Measurements from ENCODE around the gene PCDHGA1. TPM values are rescaled to one million over a fixed set of nuclear protein-coding genes. Genes with fewer than 3 reads are reported as not detected.

PCDHGA1 gene
- total and polyA plus RNA-seq, 4 experiments from 2014 or later, result 0.58 to 0.78 TPM; not detected in 2

GRCh38 chr5:141420855-141421488 lies 90.7 kb downstream of the PCDHGA1 start, which contains the start of gene PCDHGA11:
PCDHGA11 (plus strand) TSS chr5:141421051; CDS start chr5:141421228, 177 bp downstream.
- peak in 1 of 5 donors; percentile 31 for DNase-seq
- H3K27me3 ChIP-seq (ENCODE audit: insufficient read depth, low read length), result peaks cover 41% of the 10 kb centered on the region
- H3K9me3 Mint-ChIP-seq, result peaks cover 4 to 70% (median 56%) of the 10 kb centered on the region in 8 donors
- H3K27me3 Mint-ChIP-seq, result peaks cover 52 to 63% of the 10 kb centered on the region in 2 donors
- peak within 1 kb of the TSS in 5 of 7 donors; percentile 10 to 93 (median 84) for H3K27ac Mint-ChIP-seq
- peaks cover 0 to 11% (median 3%) of the 10 kb centered on the region in 4 donors for H3K4me1 Mint-ChIP-seq
- POLR2A ChIA-PET (ENCODE audit: partially characterized antibody), result interaction anchor here (1.3 kb wide), 1 partner anchor 143 kb away, joined by 4 read pairs; no protein-coding TSS in a partner anchor
- H3K27ac ChIP-seq (ENCODE audit: low read depth, low read length), result no peak within 1 kb of the TSS
- H3K4me3 ChIP-seq (ENCODE audit: low read length in 2 of 2), result peak within 1 kb of the TSS; percentile 33 to 42
- peaks cover 0 to 4% of the 10 kb centered on the region in 2 donors for H3K9me3 ChIP-seq (ENCODE audit: control insufficient read depth in 1 of 2, low read length in 2 of 2)
- CTCF ChIA-PET (ENCODE audit: partially characterized antibody), result interaction anchor here (0.7 to 2.3 kb wide), 8 partner anchors 8 to 137 kb away, joined by 3 to 18 read pairs (median 6); partner anchors contain the start of genes PCDHGA10, PCDHGA12 and TAF7
- H3K36me3 Mint-ChIP-seq, result peaks cover 19 to 25% of the 10 kb centered on the region in 2 donors
- H3K36me3 ChIP-seq (ENCODE audit: insufficient read depth, low read length), result no peaks in the 10 kb centered on the region
- intact Hi-C loops (cut with micrococcal nuclease), result no loop called here
- peak within 1 kb of the TSS; percentile 77 to 83 (median 80) for H3K4me3 Mint-ChIP-seq
- H3K4me1 ChIP-seq (ENCODE audit: insufficient read depth, low read length), result peaks cover 8% of the 10 kb centered on the region

GRCh38 chr5:141421489-141421855 lies 91.2 kb downstream of the PCDHGA1 start:
- Mint-ChIP-seq H3K27ac (peak overlapping the region in 4 of 7 donors; percentile 37 to 84 (median 78)), H3K4me3 (peak overlapping the region in 7 of 8 donors; percentile 46 to 83 (median 79)), H3K36me3 (peaks cover 19 to 25% of the 10 kb centered on the region in 2 donors), H3K27me3 (peaks cover 53 to 63% of the 10 kb centered on the region in 2 donors), H3K4me1 (peaks cover 0 to 11% (median 3%) of the 10 kb centered on the region in 4 donors), H3K9me3 (peaks cover 4 to 70% (median 56%) of the 10 kb centered on the region in 8 donors)
- intact Hi-C loops (cut with micrococcal nuclease), result no loop called here
- no peak for DNase-seq
- Histone ChIP-seq H3K4me3 (ENCODE audit: low read length in 2 of 2) (peak overlapping the region in 1 of 2 donors; percentile 33), H3K9me3 (ENCODE audit: control insufficient read depth in 1 of 2, low read length in 2 of 2) (peaks cover 0 to 4% of the 10 kb centered on the region in 2 donors), H3K36me3 (ENCODE audit: insufficient read depth, low read length) (no peaks in the 10 kb centered on the region), H3K4me1 (ENCODE audit: insufficient read depth, low read length) (peaks cover 8% of the 10 kb centered on the region), H3K27me3 (ENCODE audit: insufficient read depth, low read length) (peaks cover 36% of the 10 kb centered on the region), H3K27ac (ENCODE audit: low read depth, low read length) (no peak overlapping the region)
- POLR2A ChIA-PET (ENCODE audit: partially characterized antibody), result interaction anchor here (1.3 kb wide), 1 partner anchor 143 kb away, joined by 4 read pairs; no protein-coding TSS in a partner anchor
- CTCF ChIA-PET (ENCODE audit: partially characterized antibody), result interaction anchor here (0.7 to 2.3 kb wide), 8 partner anchors 9 to 136 kb away, joined by 3 to 18 read pairs (median 6); partner anchors contain the start of genes PCDHGA10, PCDHGA12 and TAF7

DNA sequence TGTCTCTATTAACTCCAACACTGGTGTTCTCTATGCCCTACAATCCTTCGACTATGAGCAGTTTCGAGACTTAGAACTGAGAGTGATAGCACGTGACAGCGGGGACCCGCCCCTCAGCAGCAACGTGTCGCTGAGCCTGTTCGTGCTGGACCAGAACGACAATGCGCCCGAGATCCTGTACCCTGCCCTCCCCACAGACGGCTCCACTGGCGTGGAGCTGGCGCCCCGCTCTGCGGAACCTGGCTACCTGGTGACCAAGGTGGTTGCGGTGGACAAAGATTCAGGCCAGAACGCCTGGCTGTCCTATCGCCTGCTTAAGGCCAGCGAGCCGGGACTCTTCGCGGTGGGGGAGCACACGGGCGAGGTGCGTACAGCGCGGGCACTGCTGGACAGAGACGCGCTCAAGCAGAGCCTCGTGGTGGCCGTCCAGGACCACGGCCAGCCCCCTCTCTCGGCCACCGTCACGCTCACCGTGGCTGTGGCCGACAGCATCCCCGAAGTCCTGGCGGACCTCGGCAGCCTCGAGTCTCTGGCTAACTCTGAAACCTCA lies 92.5 kb downstream of the PCDHGA1 start:
- Histone ChIP-seq H3K36me3 (ENCODE audit: insufficient read depth, low read length) (no peaks in the 10 kb centered on the region), H3K4me3 (ENCODE audit: low read length in 2 of 2) (no peak overlapping the region), H3K4me1 (ENCODE audit: insufficient read depth, low read length) (peaks cover 8% of the 10 kb centered on the region), H3K27me3 (ENCODE audit: insufficient read depth, low read length) (peaks cover 36% of the 10 kb centered on the region), H3K27ac (ENCODE audit: low read depth, low read length) (no peak overlapping the region), H3K9me3 (ENCODE audit: control insufficient read depth in 1 of 2, low read length in 2 of 2) (peaks cover 0 to 4% of the 10 kb centered on the region in 2 donors)
- intact Hi-C loops (cut with micrococcal nuclease), result no loop called here
- no peak for DNase-seq
- Mint-ChIP-seq H3K27me3 (peaks cover 57 to 64% of the 10 kb centered on the region in 2 donors), H3K4me3 (peak overlapping the region in 3 of 8 donors; percentile 13 to 78 (median 37)), H3K9me3 (peaks cover 4 to 77% (median 60%) of the 10 kb centered on the region in 8 donors), H3K36me3 (peaks cover 23 to 26% of the 10 kb centered on the region in 2 donors), H3K27ac (peak overlapping the region in 1 of 7 donors; percentile 84), H3K4me1 (peaks cover 0 to 11% (median 2%) of the 10 kb centered on the region in 4 donors)
- CTCF ChIA-PET (ENCODE audit: partially characterized antibody), result no interaction called here
- POLR2A ChIA-PET (ENCODE audit: partially characterized antibody), result no interaction called here

GRCh38 chr5:141427783-141428426 lies 97.6 kb downstream of the PCDHGA1 start:
- H3K27me3 ChIP-seq (ENCODE audit: insufficient read depth, low read length), result peaks cover 10% of the 10 kb centered on the region
- peaks cover 5 to 17% (median 6%) of the 10 kb centered on the region in 4 donors for H3K4me1 Mint-ChIP-seq
- H3K9me3 ChIP-seq (ENCODE audit: control insufficient read depth in 1 of 2, low read length in 2 of 2), result peaks cover 0 to 5% of the 10 kb centered on the region in 2 donors
- peaks cover 45 to 51% of the 10 kb centered on the region in 2 donors for H3K27me3 Mint-ChIP-seq
- H3K9me3 Mint-ChIP-seq, result peaks cover 0 to 73% (median 50%) of the 10 kb centered on the region in 8 donors
- no peaks in the 10 kb centered on the region for H3K4me1 ChIP-seq (ENCODE audit: insufficient read depth, low read length)
- H3K36me3 ChIP-seq (ENCODE audit: insufficient read depth, low read length), result no peaks in the 10 kb centered on the region
- no peak overlapping the region for H3K4me3 ChIP-seq (ENCODE audit: low read length in 2 of 2)
- no peak overlapping the region for H3K4me3 Mint-ChIP-seq
- H3K27ac ChIP-seq (ENCODE audit: low read depth, low read length), result no peak overlapping the region
- no peak for DNase-seq
- ChIA-PET CTCF (ENCODE audit: partially characterized antibody) (no interaction called here), POLR2A (ENCODE audit: partially characterized antibody) (no interaction called here)
- intact Hi-C loops (cut with micrococcal nuclease), result no loop called here
- peak overlapping the region in 1 of 7 donors; percentile 78 for H3K27ac Mint-ChIP-seq
- peaks cover 13 to 22% of the 10 kb centered on the region in 2 donors for H3K36me3 Mint-ChIP-seq

- Mint-ChIP-seq H3K27ac (peak within 1 kb of the TSS in 5 of 7 donors; percentile 41 to 81 (median 45)), H3K4me3 (peak within 1 kb of the TSS; percentile 40 to 86 (median 58)), H3K9me3 (peaks cover 0 to 75% (median 53%) of the 10 kb centered on the region in 8 donors), H3K4me1 (peaks cover 5 to 17% (median 6%) of the 10 kb centered on the region in 4 donors), H3K36me3 (peaks cover 14 to 22% of the 10 kb centered on the region in 2 donors), H3K27me3 (peaks cover 43 to 50% of the 10 kb centered on the region in 2 donors)
- Histone ChIP-seq H3K27ac (ENCODE audit: low read depth, low read length) (no peak within 1 kb of the TSS), H3K9me3 (ENCODE audit: control insufficient read depth in 1 of 2, low read length in 2 of 2) (peaks cover 0 to 5% of the 10 kb centered on the region in 2 donors), H3K27me3 (ENCODE audit: insufficient read depth, low read length) (peaks cover 14% of the 10 kb centered on the region), H3K4me1 (ENCODE audit: insufficient read depth, low read length) (no peaks in the 10 kb centered on the region), H3K36me3 (ENCODE audit: insufficient read depth, low read length) (no peaks in the 10 kb centered on the region), H3K4me3 (ENCODE audit: low read length in 2 of 2) (no peak within 1 kb of the TSS)
- ChIA-PET POLR2A (ENCODE audit: partially characterized antibody) (no interaction called here), CTCF (ENCODE audit: partially characterized antibody) (interaction anchor here (1.0 to 2.6 kb wide), 9 partner anchors 9 to 133 kb away, joined by 3 to 18 read pairs (median 4); partner anchors contain the start of genes PCDHGA10, PCDHGA11 and PCDHGB7)
- DNase-seq, result no peak
- intact Hi-C loops (cut with micrococcal nuclease), result no loop called here
Measured at GRCh38 chr5:141430332-141431113, 100.2 kb downstream of the PCDHGA1 start, which contains the start of gene PCDHGA12. PCDHGA12 (plus strand) TSS chr5:141430507; CDS start chr5:141430760, 253 bp downstream.

DNA sequence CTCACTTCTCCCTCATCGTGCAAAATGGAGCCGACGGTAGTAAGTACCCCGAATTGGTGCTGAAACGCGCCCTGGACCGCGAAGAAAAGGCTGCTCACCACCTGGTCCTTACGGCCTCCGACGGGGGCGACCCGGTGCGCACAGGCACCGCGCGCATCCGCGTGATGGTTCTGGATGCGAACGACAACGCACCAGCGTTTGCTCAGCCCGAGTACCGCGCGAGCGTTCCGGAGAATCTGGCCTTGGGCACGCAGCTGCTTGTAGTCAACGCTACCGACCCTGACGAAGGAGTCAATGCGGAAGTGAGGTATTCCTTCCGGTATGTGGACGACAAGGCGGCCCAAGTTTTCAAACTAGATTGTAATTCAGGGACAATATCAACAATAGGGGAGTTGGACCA lies 101.0 kb downstream of the PCDHGA1 start:
- Histone ChIP-seq H3K4me3 (ENCODE audit: low read length in 2 of 2) (no peak overlapping the region), H3K4me1 (ENCODE audit: insufficient read depth, low read length) (no peaks in the 10 kb centered on the region), H3K27ac (ENCODE audit: low read depth, low read length) (no peak overlapping the region), H3K27me3 (ENCODE audit: insufficient read depth, low read length) (peaks cover 14% of the 10 kb centered on the region), H3K9me3 (ENCODE audit: control insufficient read depth in 1 of 2, low read length in 2 of 2) (peaks cover 0 to 5% of the 10 kb centered on the region in 2 donors), H3K36me3 (ENCODE audit: insufficient read depth, low read length) (no peaks in the 10 kb centered on the region)
- DNase-seq, result no peak
- intact Hi-C loops (cut with micrococcal nuclease), result no loop called here
- POLR2A ChIA-PET (ENCODE audit: partially characterized antibody), result no interaction called here
- Mint-ChIP-seq H3K27ac (peak overlapping the region in 1 of 7 donors; percentile 41), H3K4me3 (peak overlapping the region in 5 of 8 donors; percentile 33 to 67 (median 57)), H3K9me3 (peaks cover 0 to 69% (median 51%) of the 10 kb centered on the region in 8 donors), H3K4me1 (peaks cover 5 to 17% (median 6%) of the 10 kb centered on the region in 4 donors), H3K27me3 (peaks cover 39 to 46% of the 10 kb centered on the region in 2 donors), H3K36me3 (peaks cover 14 to 22% of the 10 kb centered on the region in 2 donors)
- CTCF ChIA-PET (ENCODE audit: partially characterized antibody), result interaction anchor here (1.1 to 2.6 kb wide), 5 partner anchors 10 to 93 kb away, joined by 3 to 18 read pairs (median 9); partner anchors contain the start of genes PCDHGA10, PCDHGA11 and PCDHGB7
